ENCODE measurements around the gene CHMP4A. TPM values are rescaled to one million over a fixed set of nuclear protein-coding genes. Genes with fewer than 3 reads are reported as not detected.
"Not testable (repeated sequence)": the region's sequence is repeated elsewhere in the genome, so short reads cannot be mapped to it uniquely, and the experiment has no call there.

The CHMP4A gene
- total RNA-seq, 2 donors from 2014 or later: 61.5 to 66.8 TPM

- no peaks in the 10 kb centered on the region for H3K36me3 ChIP-seq
- intact Hi-C loops (cut with DNase I): no loop called here
- H3K27ac ChIP-seq: no peak overlapping the region
- DNase-seq (ENCODE audit: low spot score): no peak
- TF ChIP-seq, protein P1, sequence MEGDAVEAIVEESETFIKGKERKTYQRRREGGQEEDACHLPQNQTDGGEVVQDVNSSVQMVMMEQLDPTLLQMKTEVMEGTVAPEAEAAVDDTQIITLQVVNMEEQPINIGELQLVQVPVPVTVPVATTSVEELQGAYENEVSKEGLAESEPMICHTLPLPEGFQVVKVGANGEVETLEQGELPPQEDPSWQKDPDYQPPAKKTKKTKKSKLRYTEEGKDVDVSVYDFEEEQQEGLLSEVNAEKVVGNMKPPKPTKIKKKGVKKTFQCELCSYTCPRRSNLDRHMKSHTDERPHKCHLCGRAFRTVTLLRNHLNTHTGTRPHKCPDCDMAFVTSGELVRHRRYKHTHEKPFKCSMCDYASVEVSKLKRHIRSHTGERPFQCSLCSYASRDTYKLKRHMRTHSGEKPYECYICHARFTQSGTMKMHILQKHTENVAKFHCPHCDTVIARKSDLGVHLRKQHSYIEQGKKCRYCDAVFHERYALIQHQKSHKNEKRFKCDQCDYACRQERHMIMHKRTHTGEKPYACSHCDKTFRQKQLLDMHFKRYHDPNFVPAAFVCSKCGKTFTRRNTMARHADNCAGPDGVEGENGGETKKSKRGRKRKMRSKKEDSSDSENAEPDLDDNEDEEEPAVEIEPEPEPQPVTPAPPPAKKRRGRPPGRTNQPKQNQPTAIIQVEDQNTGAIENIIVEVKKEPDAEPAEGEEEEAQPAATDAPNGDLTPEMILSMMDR (IDR thresholded peaks at IDR 0.05): no peak
- TF ChIP-seq POLR2AphosphoS5 (IDR thresholded peaks at IDR 0.05) (no peak), POLR2A (IDR thresholded peaks at IDR 0.05) (no peak)
- H3K27me3 ChIP-seq (replicated peaks; ENCODE audit: insufficient read depth): no peaks in the 10 kb centered on the region
- no peaks in the 10 kb centered on the region for H3K9me3 ChIP-seq
- H3K4me3 ChIP-seq: no peak overlapping the region
- H3K4me1 ChIP-seq (replicated peaks): no peaks in the 10 kb centered on the region
- 91% methylated on average over 4 of the region's 4 CpGs for WGBS
Observed at GRCh38 chr14:24219080-24219479, 5.8 kb upstream of the CHMP4A start.

- WGBS: 95% methylated on average over 1 of the region's 1 CpG
- H3K4me3 ChIP-seq; intact Hi-C loops (cut with DNase I); H3K27me3 ChIP-seq (replicated peaks; ENCODE audit: insufficient read depth); H3K27ac ChIP-seq; DNase-seq (ENCODE audit: low spot score); H3K36me3 ChIP-seq; H3K9me3 ChIP-seq; H3K4me1 ChIP-seq (replicated peaks): not testable (repeated sequence)
Observed at GRCh38 chr14:24216876-24217275, 3.6 kb upstream of the CHMP4A start.

- H3K27me3 ChIP-seq (replicated peaks; ENCODE audit: insufficient read depth): no peaks in the 10 kb centered on the region
- intact Hi-C loops (cut with DNase I): no loop called here
- H3K9me3 ChIP-seq: no peaks in the 10 kb centered on the region
- 86% methylated on average over 2 of the region's 2 CpGs for WGBS
- TF ChIP-seq POLR2A (IDR thresholded peaks at IDR 0.05): no peak
- TF ChIP-seq, protein P1 (IDR thresholded peaks at IDR 0.05): no peak
- no peak for TF ChIP-seq POLR2AphosphoS5 (IDR thresholded peaks at IDR 0.05)
- H3K27ac ChIP-seq: peak overlapping the region; percentile 83 to 88
- H3K36me3 ChIP-seq: no peaks in the 10 kb centered on the region
- no peaks in the 10 kb centered on the region for H3K4me1 ChIP-seq (replicated peaks)
- H3K4me3 ChIP-seq: no peak overlapping the region
- no peak for DNase-seq (ENCODE audit: low spot score)
Observed at GRCh38 chr14:24216345-24216699, 3.0 kb upstream of the CHMP4A start.

GRCh38 chr14:24215495-24216344 is 2.4 kb upstream of the CHMP4A start, which contains the start of gene MDP1:
TSS of gene MDP1 (minus strand) at chr14:24216066. CDS start at chr14:24215955, 111 bp downstream.
- Histone ChIP-seq H3K4me3 (peak within 1 kb of the TSS; percentile 51 to 68), H3K36me3 (no peaks in the 10 kb centered on the region), H3K27me3 (replicated peaks; ENCODE audit: insufficient read depth) (no peaks in the 10 kb centered on the region), H3K27ac (peak within 1 kb of the TSS; percentile 83 to 88), H3K9me3 (no peaks in the 10 kb centered on the region), H3K4me1 (replicated peaks) (no peaks in the 10 kb centered on the region)
- WGBS: under 1% methylated on average over 40 of the region's 40 CpGs
- TF ChIP-seq POLR2A (IDR thresholded peaks at IDR 0.05): peak; percentile 68
- TF ChIP-seq, protein P1 (IDR thresholded peaks at IDR 0.05): peak in 3 of 4 experiments; percentile 64 to 72 (median 64)
- TF ChIP-seq POLR2AphosphoS5 (IDR thresholded peaks at IDR 0.05): peak; percentile 92
- intact Hi-C loops (cut with DNase I): loop anchor here (1.0 kb wide), 1 partner anchor 16 kb away; no protein-coding TSS in a partner anchor
- DNase-seq (ENCODE audit: low spot score): peak; percentile 82

DNA sequence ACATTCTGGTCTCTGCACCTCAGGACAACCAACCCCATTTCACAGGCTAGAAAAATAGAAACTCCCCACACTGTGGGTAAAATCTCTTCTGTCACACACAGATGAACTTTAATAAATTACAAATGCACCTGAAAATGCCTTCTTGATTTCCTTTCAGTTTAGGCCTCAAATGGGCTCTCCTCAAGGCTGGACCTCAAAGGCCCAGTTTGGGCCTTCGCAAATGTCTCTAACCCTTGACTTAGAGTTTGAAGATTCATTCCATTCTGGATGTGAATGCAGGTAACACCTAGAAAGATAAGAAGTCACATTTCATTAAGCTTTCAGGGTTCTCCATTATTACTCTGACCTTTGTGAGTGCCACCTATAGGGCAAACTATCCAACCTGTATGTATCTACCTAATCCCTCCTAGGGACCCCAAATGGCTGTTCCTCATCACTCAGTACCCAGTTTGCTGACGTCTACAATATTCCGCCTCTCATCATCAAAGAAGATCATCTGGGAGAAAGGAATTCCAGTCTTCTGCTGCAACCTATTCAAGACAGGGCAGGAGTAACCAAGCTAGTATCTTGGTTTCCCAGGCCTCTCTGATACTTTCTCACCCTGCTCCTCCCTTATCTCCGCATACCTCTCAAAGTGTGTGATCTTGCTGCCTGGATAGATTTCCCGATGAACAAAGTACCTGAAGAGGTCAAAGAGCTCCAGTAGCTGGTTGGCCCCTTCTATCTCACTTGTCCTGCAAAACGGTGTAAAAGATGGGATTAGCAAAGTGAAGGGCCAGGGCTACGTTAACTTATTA is 776 bp upstream of the CHMP4A start:
- 92% methylated on average over 7 of the region's 7 CpGs for WGBS
- Histone ChIP-seq H3K36me3 (no peaks in the 10 kb centered on the region), H3K4me3 (no peak overlapping the region), H3K27ac (peak overlapping the region; percentile 91 to 93), H3K9me3 (no peaks in the 10 kb centered on the region), H3K27me3 (replicated peaks; ENCODE audit: insufficient read depth) (no peaks in the 10 kb centered on the region), H3K4me1 (replicated peaks) (no peaks in the 10 kb centered on the region)
- intact Hi-C loops (cut with DNase I): no loop called here
- TF ChIP-seq POLR2AphosphoS5 (IDR thresholded peaks at IDR 0.05) (no peak), POLR2A (IDR thresholded peaks at IDR 0.05) (no peak)
- TF ChIP-seq, protein P1 (IDR thresholded peaks at IDR 0.05): no peak
- DNase-seq (ENCODE audit: low spot score): no peak

All from prostate gland (tissue), 2 donors.